Sigmoid colon (tissue), 7 donors: ENCODE data around the gene SORT1. TPM values are rescaled to one million over a fixed set of nuclear protein-coding genes. Genes with fewer than 3 reads are reported as not detected.

Experiments
- DNase-seq: peaks from one replicate; pipeline ENCODE4 v3.0.0-alpha.2; 2019
- H3K27ac ChIP-seq, 4 donors: fragments of 200-600 bp; sonication (generic); one replicate each; pipeline ENCODE4 v1.5.1; 2016 to 2019; ENCODE audit warnings: mild to moderate bottlenecking in 1 of 4
- H3K27me3 ChIP-seq, 3 donors: fragments of 200-600 bp; sonication (generic); one replicate each; pipeline ENCODE4 v1.5.1; 2019; ENCODE audit warnings: mild to moderate bottlenecking in 1 of 3
- H3K36me3 ChIP-seq, 4 donors: fragments of 200-600 bp; sonication (generic); one replicate each; pipeline ENCODE4 v1.5.1; 2016 to 2019
- H3K4me1 ChIP-seq, 4 donors: fragments of 200-600 bp; sonication (generic); one replicate each; pipeline ENCODE4 v1.5.1; 2017 to 2019
- H3K4me3 ChIP-seq, 4 donors: fragments of 200-600 bp; sonication (generic); one replicate each; pipeline ENCODE4 v1.5.1; 2017 to 2019; ENCODE audit warnings: mild to moderate bottlenecking in 2 of 4, moderate library complexity in 1 of 4
- H3K9me3 ChIP-seq, 4 donors: fragments of 200-600 bp in 3 of 4; sonication (generic) in 3 of 4; one replicate each; pipeline versions ENCODE4 v1.5.1 to v1.6.1; 2013 to 2019
- CTCF ChIP-seq, 4 experiments: fragments of 450-650 bp in 3 of 4; fragments of 200-600 bp in 1 of 4; IDR thresholded peaks; one replicate each; pipeline ENCODE4 v1.5.1; 2016 to 2019; ENCODE audit warnings: antibody characterized with exemption in 4 of 4, mild to moderate bottlenecking in 3 of 4, moderate library complexity in 2 of 4
- EP300 ChIP-seq, 4 donors: sonication (generic); formaldehyde crosslinking; IDR thresholded peaks; one replicate each; pipeline ENCODE4 v1.6.1; 2017; ENCODE audit warnings: antibody characterized with exemption in 4 of 4
- POLR2A ChIP-seq, 2 donors: fragments of 450-650 bp; IDR thresholded peaks; one replicate each; pipeline ENCODE4 v1.6.1; 2016; ENCODE audit warnings: antibody characterized with exemption in 2 of 2, mild to moderate bottlenecking in 2 of 2, moderate library complexity in 2 of 2
- POLR2AphosphoS5 ChIP-seq, 4 donors: sonication (generic); formaldehyde crosslinking; IDR thresholded peaks; one replicate each; pipeline ENCODE4 v1.6.1; 2017; ENCODE audit warnings: antibody characterized with exemption in 4 of 4
- WGBS, 2 donors: extraction: QIAGEN DNeasy Blood & Tissue Kit; methylation state at CpG; one replicate each; pipeline ENCODE4 v1.1.7; 2013; 5-methylcytosine and 5-hydroxymethylcytosine counted together
- intact Hi-C: fragments of 100-400 bp; cut with DNase I; formaldehyde crosslinking; loops from one replicate; pipeline ENCODE4 v1.15.1; 2023
- polyA plus RNA-seq, 3 donors: library from polyadenylated mRNA; stranded (reverse); fragments of 200-250 nt; gene quantifications; one replicate each; pipeline ENCODE4 v1.2.3, GENCODE V29; 2013
- total RNA-seq, 4 donors: library from RNA; depleted of rRNA; stranded (reverse); fragments of >200 nt; gene quantifications; one replicate each; pipeline ENCODE4 v1.1.0, GENCODE V29; 2016
- donor health status: healthy with polysubstance abuse.
- donor health status: Bipolar disorder and iron deficiency.
- donor health status: healthy.

SORT1 gene
- total and polyA plus RNA-seq, 7 donors = 7.2 to 55.1 (median 37.0) TPM

DNA sequence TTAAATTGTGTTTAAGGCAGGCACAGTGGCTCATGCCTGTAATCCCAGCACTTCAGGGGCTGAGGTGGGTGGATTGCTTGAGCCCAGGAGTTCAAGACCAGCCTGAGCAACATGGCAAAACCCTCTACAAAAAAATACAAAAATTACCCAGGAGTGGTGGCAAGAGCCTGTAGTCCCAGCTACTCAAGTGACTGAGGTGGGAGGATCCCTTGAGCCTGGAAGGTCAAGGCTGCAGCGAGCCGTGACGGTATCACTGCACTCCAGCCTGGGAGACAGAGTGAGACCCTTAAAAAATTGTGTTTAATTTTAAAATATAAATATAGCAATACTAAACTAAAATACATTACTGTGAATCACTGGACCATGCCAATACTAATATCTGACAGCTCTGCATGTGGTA, 42.8 kb downstream of the SORT1 start:
- no peak overlapping the region for H3K4me3 ChIP-seq
- intact Hi-C loops = no loop called here
- DNase-seq = no peak
- H3K27me3 ChIP-seq = no peaks in the 10 kb centered on the region
- no peak for TF ChIP-seq POLR2A (IDR thresholded peaks at IDR 0.05)
- no peak for TF ChIP-seq POLR2AphosphoS5 (IDR thresholded peaks at IDR 0.05)
- no peak for TF ChIP-seq EP300 (IDR thresholded peaks at IDR 0.05)
- TF ChIP-seq CTCF (IDR thresholded peaks at IDR 0.05) = no peak
- peaks cover 0 to 19% (median 13%) of the 10 kb centered on the region in 4 donors for H3K4me1 ChIP-seq
- 96 to 99% methylated on average over 3 of the region's 3 CpGs for WGBS, 2 donors
- no peaks in the 10 kb centered on the region for H3K9me3 ChIP-seq
- H3K27ac ChIP-seq = no peak overlapping the region
- H3K36me3 ChIP-seq = peaks cover 0 to 47% (median 16%) of the 10 kb centered on the region in 4 donors

DNA sequence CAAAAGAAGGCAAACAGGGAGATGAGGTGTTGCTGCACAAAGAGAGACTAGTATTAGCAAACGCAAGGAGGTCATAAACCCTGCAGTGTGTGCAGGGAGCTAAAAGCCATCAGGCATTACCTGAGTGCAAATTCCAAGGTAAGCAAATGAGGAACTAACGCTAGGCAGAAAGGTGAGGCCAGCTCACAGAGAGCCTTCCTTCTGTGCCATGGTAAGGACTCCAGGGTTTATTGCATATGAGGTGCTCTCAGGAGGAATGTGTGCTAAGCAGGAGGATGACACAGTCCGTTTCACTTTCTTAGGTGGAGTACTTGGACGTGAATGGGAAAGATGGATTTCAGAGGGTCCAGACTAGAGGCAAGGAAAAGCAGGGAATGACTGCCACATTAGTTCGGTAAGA, 46.3 kb downstream of the SORT1 start:
- DNase-seq = no peak
- Histone ChIP-seq H3K4me3 (no peak overlapping the region), H3K4me1 (no peaks in the 10 kb centered on the region), H3K9me3 (no peaks in the 10 kb centered on the region), H3K36me3 (peaks cover 0 to 81% (median 24%) of the 10 kb centered on the region in 4 donors), H3K27ac (no peak overlapping the region), H3K27me3 (no peaks in the 10 kb centered on the region)
- TF ChIP-seq EP300 (IDR thresholded peaks at IDR 0.05) (no peak), POLR2AphosphoS5 (IDR thresholded peaks at IDR 0.05) (no peak), POLR2A (IDR thresholded peaks at IDR 0.05) (no peak), CTCF (IDR thresholded peaks at IDR 0.05) (no peak)
- WGBS, 2 donors = 17 to 66% methylated on average over 5 of the region's 5 CpGs
- intact Hi-C loops = no loop called here

DNA sequence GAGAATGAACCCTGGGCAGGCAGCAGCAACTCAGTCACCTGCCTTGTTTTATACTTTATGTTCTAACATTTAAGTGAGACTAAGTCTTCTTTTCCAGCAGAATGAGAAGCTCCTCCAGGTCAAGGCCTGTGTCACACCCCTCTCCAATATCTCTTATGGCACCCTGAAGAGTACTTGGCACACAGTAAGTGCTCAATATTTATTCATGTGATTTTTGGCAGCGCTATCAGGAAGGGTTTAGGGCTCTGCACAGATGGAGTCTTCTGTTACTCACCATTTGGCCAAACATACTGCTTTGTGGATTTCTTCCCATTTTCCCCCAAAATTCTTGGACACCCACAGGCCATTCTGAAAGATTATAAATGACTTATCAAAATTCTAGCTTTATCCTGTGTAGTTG, 47.1 kb downstream of the SORT1 start:
- Histone ChIP-seq H3K4me1 (no peaks in the 10 kb centered on the region), H3K27me3 (no peaks in the 10 kb centered on the region), H3K9me3 (no peaks in the 10 kb centered on the region), H3K27ac (no peak overlapping the region), H3K4me3 (no peak overlapping the region), H3K36me3 (peaks cover 0 to 89% (median 25%) of the 10 kb centered on the region in 4 donors)
- WGBS, 2 donors = 32 to 67% methylated on average over 1 of the region's 1 CpG
- DNase-seq = no peak
- intact Hi-C loops = no loop called here
- TF ChIP-seq CTCF (IDR thresholded peaks at IDR 0.05) (no peak), POLR2A (IDR thresholded peaks at IDR 0.05) (no peak), EP300 (IDR thresholded peaks at IDR 0.05) (no peak), POLR2AphosphoS5 (IDR thresholded peaks at IDR 0.05) (no peak)

DNA sequence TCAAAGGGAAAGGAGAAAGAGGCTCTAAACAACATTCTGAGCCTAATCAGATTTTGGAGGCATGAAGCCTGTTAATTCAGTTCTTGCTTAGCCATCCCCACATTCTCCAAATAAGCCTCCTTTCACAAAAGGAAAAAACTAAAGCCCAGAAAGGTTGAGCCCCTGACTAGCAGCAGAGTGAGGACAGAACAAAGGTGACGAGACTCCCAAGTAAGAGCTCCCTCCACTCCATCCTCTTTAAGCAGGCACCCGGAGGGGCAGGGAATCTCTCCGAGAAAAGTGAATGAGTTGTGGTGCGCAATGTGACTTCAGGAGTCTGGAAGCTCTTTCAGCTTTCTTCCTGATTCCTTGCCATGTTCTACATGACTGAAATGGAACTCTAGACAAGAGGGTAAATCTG, 47.5 kb downstream of the SORT1 start:
- DNase-seq = no peak
- TF ChIP-seq POLR2A (IDR thresholded peaks at IDR 0.05) (no peak), EP300 (IDR thresholded peaks at IDR 0.05) (no peak), POLR2AphosphoS5 (IDR thresholded peaks at IDR 0.05) (no peak), CTCF (IDR thresholded peaks at IDR 0.05) (no peak)
- Histone ChIP-seq H3K4me3 (no peak overlapping the region), H3K27me3 (no peaks in the 10 kb centered on the region), H3K36me3 (peaks cover 0 to 94% (median 30%) of the 10 kb centered on the region in 4 donors), H3K9me3 (no peaks in the 10 kb centered on the region), H3K27ac (no peak overlapping the region), H3K4me1 (no peaks in the 10 kb centered on the region)
- intact Hi-C loops = no loop called here
- 92 to 95% methylated on average over 4 of the region's 4 CpGs for WGBS, 2 donors

DNA sequence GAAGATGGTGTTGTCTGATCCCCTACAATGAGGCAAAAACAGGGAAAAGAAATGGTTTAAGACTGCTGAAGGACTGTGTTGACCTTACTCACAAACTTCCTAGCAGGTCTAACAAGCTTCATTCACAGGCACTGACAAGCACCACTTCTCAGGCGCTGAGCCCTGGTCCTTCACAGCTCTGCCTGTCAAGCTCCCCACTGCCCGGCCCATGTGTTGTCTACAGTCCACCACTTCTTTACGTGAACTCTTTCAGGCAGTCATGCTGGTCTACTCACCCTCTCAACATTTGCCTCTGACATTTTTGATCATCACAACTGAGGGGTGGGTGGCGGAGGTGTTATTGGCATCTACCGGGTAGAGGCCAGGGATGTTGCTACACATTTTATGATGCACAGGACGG, 50.2 kb downstream of the SORT1 start:
- Histone ChIP-seq H3K4me1 (no peaks in the 10 kb centered on the region), H3K27me3 (no peaks in the 10 kb centered on the region), H3K4me3 (no peak overlapping the region), H3K27ac (no peak overlapping the region), H3K36me3 (peaks cover 0 to 96% (median 36%) of the 10 kb centered on the region in 4 donors), H3K9me3 (no peaks in the 10 kb centered on the region)
- intact Hi-C loops = no loop called here
- DNase-seq = no peak
- WGBS, 2 donors = 92% methylated on average over 6 of the region's 6 CpGs
- TF ChIP-seq CTCF (IDR thresholded peaks at IDR 0.05) (no peak), POLR2A (IDR thresholded peaks at IDR 0.05) (no peak), POLR2AphosphoS5 (IDR thresholded peaks at IDR 0.05) (no peak), EP300 (IDR thresholded peaks at IDR 0.05) (no peak)
